HG03460 (cell line): ENCODE data around the gene TCF7.

Experiments used
- ATAC-seq: cut with Tn5 transposase; IDR thresholded peaks from one replicate; pipeline ENCODE4 v1.9.1; 2021; ENCODE audit not compliant: unreplicated experiment

TCF7 gene

DNA sequence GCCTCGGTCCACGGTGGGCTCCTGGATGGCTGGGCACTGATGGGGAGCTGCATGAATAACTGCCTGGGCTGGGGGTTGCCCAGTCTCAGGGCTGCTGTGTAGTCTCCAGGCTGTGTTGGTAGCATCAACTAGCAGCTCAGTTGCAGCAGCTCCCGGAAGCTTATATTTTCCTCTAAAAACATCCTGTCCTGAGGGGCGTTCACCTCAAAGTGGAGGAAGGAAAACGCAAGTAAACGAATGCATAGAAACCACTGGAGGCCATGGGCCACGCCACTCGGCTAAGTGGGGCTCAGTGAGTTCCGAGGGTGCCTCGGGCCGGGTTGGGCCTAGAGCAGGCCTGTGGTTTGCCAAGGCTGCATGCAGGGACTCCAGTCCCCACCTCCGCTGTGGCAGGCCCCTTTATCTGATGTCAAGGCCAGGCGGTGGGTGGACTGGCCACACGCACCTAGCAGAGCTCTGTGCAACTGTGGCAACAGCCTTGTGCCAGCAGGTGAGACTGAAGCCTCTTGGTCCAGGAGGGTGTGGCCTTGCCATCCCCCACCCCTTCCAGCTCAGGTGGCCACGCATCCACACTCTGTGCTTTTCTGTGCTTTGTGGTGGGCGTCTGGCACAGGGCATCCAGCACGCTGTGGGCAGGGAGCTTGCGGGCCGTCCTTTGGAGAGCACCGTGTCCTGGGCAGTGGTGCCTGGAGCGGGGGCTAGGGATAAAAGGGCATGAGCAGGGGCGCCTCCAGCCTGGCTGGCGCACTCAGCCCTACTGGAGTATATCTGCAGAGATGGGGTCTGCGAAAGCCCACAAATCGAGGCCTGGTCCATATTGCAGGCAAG, 15.1 kb downstream of the TCF7 start:
- ATAC-seq: no peak

DNA sequence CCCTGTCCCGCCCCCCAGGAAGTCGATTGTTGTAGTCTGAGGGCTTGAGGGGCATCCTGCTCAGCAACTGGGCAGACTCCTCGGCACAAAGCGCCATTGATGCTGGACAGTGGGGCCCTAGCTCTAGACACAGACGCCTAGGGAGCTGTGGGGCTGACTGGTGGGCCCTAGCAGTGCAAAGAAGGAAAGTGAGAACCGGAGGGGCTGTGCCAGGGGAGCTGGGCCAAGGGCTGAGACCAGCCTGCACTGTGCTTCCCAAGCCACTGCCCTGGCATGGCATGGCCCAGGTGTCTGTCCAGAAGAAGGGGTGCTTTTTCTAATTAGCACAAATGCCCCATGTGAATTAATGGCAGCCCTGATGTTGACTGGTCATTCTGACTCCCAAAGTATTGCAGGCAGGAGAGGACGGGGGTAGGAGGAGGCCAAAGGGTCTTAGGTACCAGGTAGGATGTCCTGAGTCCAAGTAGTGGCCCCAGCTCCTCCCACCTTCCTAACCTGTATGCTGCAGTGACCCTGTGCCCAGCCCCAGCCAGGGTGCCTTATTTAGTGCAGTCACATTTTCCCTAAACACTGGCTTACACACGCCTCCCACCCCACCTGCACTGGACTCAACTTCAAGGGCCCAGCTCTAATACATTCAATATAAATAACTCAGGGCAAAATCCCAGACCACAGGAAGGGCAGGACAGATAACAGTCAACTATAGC, 15.9 kb downstream of the TCF7 start:
- no peak for ATAC-seq

DNA sequence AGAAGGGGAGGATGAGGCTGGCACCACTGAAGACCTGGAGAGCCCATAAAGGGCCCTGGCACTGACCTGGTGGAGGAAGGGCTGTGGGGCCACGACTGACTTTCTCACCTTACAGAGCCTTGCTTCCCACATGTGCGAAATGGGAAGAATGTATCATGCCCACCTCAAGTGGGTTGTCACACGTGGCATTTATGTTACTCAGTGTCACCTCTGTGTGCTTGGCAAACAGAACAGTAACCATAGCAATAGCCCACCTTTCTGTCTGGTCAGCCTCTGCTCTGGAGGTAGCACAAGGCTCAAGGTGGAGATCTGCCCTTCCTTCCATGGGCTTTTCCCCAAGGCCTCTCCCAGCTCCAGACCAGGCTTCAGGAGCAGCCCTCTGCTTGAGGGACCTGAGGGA, 16.7 kb downstream of the TCF7 start:
- no peak for ATAC-seq

DNA sequence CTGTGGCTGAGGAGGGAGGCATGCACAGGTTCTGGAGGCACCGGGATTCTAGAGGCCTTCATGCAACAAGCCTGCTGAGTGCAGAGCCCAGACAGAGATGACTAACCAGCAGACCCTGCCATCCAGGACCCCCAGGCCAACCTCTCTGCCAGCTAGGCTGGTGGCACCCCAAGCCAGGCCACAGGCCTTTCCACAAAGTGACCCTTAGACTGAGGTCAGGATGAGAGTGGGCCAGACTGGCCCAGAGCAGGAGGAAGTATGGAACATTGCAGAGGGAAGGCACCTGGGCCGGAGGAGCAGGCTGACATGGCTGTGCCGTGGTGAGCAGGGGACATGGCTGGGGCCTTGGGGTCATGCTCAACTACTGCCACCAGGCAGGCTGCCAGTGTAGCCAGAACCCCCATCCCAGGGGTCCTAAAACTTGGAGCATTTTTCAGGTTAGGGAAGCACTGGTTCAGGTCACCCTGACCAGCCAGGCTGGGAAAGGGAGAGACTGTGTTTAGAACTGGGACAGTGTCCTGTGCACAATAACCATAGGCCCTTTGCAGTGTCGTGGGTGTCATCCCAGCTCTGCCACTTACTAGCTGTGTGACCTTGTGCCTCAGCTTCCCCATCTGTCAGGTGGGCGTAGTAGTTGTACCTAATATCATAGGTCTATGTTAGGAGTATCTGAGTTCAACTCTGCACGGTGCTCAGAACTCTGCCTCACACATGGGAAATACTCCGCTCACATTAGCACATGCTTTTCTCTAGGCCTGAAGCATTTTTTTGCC, 17.3 kb downstream of the TCF7 start:
- ATAC-seq: no peak

DNA sequence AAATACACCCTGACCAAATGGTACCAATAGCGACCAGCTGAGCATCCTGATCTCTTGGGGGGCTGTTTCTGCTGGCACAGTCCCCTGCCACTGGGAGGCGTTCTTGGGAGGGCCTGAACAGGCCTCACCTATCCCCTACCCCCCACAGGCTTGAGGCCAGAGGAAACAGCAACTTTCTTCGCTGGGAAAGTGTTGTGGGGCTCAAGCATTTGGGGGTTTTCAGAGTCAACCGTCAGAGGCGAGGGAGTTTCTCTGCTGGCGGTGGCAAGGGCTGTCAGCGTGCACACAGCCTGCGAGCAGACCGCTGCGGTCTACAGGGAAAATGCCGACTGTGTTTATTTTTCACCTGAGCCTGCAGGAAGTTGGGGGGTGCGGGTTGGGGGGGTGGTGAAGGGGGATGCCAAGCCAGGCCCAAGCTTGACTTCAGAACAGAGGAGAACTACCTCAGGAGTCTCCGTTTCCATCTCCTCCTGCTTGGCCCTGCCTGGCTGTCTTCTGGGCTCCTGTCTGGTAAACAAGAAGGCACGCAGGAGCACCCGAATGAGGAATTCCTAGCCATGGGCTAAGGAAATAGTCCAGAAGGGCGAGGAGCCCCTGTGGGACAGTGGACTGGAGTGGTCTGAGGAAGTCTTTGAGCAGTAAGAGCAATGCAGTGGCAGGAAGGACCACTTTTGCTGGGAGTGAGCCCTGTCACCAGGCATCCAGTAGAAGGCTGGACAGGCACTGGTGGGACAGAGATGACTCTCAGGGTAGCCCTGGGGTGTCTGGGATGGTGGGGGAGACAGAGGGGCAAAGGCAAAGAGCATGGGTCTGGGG, 18.1 kb downstream of the TCF7 start:
- ATAC-seq: peak; percentile 81

DNA sequence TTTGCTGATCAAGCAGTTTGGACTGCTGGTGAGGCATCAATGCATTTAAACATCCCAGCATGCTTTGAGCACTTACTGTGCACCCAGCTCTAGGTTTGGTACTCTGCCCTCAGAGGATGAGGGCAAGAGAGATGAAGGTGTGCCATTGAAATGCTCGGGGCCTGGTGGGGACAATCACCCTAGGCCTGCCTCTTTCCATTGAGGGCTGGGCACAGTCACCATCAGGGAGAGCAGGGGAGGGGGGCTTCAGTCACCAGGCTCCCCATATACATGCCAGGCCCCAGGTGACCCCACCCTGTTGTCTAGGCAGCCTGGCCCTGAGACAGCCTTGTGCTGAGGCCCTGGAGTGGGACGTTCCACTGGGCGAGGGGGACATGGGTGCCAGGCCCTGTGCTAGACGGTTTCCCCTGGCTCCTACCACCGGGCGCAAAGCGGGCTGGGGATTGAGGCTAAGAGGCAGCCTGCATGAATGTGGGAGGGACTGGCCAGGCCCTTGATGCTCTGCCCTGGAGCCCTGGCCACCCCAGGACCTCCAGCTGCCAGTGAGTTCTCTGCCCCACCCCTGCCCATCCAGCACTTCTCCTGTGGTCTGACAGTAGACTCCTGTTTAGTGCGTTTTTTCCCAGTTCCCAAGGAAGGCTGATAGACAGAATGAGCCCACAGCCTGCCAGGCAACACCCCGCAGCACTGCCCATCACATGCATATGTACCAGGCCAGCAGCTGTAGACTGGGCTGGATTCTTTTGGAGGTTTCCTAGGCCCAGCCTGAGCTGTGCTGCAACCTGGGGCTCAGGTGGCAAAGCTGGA, 18.9 kb downstream of the TCF7 start:
- ATAC-seq: no peak

DNA sequence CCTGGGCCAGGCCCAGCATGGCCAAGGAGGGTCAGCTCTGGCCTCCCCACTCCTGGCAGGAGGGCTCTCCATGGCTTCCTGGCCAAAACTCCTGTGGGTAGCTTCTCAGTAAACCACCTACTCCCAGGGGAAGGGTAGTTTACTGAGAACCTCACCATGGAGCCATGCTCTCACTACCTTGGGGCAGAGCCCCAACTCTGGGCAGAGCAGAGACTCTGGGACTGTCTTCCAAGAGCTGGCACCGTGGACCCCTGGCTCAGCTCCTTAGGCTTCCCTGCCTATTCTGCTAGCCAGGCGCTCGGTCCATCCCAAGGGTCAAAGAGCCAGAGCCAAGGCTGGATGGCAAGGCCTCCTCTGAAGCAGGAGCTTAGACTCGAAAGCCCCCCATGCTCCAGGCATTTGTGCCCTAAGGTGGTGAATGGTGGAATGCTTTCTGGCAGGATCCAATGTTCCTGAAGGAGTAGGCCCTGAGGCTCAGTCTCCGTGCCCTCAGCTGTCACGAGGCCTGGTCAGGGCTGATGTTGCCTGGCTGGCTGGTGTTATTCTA, 19.6 kb downstream of the TCF7 start:
- ATAC-seq: no peak

DNA sequence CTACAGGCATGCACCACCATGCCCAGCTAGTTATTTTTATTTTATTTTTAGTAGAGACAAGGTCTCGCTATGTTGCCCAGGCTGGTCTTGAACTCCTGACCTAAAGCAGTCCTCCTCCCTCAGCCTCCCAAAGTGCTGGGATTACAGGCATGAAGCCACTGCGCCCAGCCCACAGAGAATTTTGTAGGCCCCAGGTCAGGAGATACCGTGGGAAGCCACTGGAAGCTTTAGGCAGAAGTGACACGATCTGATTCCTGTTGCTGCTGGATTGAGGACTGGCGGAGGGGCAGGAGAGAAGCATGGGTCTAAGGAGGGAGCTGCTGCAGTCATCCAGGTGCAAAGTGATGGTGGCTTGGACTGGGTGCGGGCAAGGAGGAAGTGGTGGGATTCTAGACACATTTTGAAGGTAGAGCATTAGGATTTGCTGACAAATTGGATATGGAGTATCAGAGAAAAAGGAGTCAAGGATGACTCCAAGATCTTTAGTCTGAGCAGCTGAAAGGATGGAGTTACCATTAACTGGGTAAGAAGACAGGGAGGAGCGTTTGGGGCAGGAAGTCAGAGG, 20.7 kb downstream of the TCF7 start:
- ATAC-seq: no peak

DNA sequence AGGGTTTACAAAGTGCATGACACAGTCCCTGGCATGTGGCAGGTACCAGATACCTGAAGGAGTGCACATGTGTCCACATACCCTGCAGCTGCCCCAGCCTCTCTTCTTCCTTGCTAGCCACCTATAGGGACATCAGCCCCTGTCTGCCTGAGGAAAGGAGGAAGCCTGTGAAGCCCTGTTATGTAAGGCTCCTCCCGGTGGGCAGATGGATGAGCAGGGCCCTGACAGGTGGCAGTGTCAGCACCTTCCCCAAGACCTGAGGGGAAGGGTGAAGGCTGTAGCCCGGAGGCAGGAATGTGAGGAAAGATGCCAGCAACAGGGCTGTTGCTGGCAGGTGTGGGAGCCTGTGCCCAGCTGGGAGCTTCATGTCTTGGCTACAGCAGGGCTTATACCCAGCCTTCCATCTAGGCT, 21.7 kb downstream of the TCF7 start:
- ATAC-seq: no peak

DNA sequence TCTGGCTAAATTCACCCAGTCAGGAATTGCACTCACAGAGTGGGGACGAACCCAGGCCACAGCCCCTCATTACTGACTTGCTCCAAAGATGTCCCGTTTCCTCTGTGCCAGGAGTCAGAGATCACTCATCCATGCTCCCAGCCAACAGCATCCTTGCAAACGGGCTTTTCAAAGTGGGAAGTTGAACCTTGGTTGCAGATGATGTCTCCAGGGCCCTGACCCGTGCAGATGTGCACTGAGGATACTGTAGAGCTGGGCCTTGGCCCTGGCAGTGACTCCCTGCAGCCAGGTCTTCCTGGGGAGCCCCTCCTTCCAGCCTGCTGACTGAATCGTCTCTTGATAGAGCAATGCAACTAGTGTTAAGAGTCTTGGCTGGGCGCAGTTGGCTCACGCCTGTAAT, 22.3 kb downstream of the TCF7 start:
- ATAC-seq: no peak

DNA sequence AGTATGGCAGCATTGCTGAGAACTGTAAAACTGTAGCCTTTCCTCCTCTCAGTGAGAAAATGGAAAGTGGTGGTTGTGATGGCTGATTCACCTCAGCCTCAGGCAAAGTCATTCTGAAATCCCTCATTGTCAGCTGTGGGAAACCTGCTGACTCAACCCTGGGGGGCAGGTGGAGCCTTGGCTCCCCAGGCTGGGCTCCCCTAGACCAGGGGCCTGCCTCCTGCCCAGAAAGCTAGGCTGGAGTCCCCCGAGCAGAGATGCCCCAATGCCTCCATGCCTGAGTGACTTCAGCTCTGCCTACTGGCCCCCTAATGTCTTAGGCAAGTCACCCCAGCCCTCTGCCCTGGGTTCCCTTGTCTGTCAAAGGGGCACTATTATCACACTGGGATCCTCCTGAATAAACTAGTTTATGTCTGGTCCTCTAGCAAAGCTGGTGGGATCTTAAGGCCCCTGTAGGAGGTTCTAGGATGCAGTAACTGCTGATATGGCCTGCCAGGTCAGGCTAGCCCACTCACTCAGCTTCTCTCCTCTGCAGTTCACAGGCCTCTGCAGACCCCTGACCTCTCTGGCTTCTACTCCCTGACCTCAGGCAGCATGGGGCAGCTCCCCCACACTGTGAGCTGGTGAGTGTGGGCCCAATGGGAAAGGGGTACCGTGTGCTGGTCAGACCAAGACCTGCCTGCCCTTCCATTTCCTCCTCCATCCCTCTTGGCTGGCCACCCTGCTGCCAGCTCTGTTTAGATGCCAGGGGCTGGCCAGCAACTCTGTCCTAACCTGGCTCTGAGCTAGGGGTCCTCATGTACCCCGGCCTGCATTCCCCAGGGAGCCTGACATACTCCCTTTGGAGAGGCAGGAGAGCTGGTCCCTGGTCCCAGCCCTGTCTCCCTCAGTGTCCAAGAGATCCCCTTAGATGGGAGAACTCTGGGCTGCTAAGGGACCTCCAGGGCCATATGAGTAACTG, 24.2 kb downstream of the TCF7 start:
- ATAC-seq: peak; percentile 67

DNA sequence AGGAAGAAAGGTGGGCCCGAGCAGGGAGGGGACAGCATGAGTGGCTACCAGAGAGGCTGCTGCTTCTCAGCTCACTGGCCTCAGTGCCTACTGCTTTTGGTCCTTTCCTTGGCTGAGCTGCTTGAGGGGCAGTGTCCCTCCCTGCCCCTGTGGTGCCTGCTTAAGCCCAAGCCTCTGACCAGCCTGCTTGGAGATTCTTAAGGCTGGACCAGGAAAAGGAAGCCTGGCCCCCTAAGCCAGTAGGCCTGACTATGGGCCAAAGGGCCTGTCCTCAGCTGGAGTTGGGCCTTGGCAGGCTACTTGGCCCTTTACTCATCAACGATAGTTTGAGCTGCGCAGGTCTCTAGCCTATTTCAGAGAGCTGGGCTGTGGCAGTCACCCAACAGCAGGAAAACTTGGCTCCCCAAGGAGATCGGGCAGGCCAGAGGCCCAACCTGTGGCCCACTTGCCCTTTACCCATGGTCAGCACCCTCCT, 24.9 kb downstream of the TCF7 start:
- no peak for ATAC-seq

DNA sequence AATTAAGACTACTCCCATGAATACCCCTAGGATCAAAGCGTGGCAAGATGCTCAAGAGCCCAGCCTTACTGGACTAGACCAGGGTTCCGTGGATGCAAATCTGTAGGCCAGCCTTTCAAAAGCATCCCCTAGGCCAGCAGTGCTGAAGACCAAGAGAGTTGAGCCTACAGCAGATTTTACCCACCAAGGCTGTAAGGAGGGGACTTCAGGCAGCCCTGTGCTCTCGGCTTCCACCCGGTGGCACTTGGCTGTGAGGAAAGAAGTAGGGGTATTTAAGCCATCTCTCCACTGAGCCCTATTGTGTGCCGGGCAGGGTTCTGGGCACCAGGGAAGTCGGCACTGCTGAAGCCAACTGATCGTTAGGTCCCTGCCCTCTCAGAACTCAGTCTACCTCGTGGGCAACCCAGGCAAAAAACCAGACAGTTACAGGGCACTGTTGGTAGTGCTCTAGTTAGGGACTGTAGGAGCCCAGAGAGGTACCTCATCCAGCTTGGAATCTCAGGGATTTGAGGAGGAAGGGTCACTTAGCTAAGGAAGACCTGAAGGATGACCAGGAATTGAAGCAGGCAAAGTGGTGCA, 25.5 kb downstream of the TCF7 start:
- ATAC-seq: no peak

DNA sequence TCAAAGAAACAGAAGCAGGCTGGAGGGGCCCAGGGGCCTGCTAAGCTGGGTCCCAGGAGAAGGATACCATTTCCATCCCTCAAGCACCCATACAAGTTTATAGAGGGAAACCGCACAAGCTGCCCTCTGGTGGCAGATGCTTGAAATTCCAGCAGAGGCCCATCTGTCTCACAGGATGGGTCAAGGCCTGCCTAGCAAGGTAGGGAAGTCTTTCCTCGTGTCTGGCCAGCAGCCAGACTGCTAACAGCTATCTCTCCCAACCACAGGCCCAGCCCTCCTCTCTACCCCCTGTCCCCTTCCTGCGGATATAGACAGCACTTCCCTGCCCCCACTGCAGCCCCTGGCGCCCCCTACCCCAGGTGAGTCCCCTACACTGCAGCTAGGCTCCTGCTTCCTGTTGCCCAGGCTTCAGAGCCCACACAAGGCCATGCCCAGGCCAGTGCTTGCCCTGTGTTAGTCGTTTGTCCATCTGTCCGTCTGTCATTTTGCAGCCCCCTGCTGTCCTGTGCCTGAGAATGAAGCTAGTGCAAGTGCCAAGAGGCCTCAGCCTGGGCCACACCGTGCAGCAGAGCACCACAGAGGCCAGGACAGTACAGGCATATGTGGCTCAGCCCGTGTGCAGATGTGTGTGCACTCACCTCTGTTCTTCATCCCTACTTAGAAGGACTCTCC, 26.2 kb downstream of the TCF7 start:
- ATAC-seq: no peak

DNA sequence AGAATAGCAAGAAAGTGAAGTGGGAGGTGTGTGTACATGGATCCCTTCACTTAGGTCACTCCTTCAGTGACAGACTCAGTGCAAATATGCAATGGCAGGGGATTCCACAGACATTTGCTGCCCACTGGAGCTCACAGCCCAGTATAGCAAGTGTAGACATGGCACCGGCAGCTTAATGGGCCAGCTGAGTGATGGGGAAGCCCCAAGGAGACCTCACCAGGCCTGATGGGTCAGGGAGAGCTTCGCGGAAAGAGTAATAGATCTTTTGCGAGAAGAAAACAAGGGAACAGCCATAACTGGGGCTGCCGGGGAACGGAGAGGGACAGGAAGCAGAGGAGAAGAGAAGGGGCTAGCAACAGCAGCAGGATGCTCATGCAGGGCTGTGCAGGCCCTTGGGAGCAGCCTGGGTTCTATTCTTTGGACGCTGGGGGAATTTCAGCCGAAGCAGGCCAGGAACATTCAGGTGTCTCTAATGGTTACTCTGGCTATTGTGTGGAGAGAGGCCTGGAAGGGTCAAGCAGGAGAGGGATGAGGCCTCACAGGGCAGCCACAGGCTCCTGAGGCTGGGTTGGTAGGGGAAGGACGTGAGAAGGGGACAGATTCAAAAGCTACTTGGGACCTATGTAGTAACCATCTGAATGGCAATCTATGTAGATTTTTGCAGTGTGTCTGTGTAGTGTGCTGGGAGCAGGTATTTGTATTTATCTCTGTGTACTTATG, 27.0 kb downstream of the TCF7 start:
- ATAC-seq: no peak

DNA sequence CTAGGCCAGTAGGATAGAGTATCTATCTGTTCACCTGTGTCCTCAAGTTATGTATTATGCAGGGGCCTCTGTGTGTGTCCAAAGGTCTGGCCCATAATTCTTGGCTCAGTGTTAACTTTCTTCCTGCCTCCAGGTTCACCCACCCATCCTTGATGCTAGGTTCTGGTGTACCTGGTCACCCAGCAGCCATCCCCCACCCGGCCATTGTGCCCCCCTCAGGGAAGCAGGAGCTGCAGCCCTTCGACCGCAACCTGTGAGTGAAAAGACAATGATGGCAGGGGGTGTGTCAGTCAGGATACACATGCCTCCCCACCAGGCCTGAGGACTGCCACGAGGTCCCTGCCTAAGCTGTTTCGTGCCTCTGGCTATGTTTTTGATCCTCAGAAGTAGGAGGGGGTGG, 27.6 kb downstream of the TCF7 start:
- no peak for ATAC-seq

DNA sequence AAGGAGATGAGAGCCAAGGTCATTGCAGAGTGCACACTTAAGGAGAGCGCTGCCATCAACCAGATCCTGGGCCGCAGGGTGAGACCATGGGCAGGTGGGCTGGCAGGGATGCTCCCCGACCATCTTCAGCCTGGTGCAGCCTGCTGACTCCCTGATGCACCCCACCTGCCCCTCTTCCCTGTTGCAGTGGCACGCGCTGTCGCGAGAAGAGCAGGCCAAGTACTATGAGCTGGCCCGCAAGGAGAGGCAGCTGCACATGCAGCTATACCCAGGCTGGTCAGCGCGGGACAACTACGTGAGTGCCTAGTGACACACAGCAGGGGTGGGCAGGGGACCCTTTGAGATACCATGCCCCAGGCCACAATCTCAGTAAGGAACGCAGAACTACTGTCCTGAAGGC, 28.3 kb downstream of the TCF7 start:
- ATAC-seq: no peak
